HEK293 (cell line): ENCODE data around the gene PDXK.
A peak's percentile ranks its signal among the peaks of the same experiment; 100 is the strongest.

ENCODE experiments used
- CTCF ChIA-PET: fragments of 350-600 bp; formaldehyde crosslinking; extraction: SDS; loops from one replicate; lab custom pipeline; 2021; ENCODE audit warnings: antibody characterized with exemption; lab: Yijun Ruan, JAX
- POLR2A ChIA-PET: fragments of 300-600 bp; formaldehyde crosslinking; extraction: SDS; loops from one replicate; lab custom pipeline; 2020; ENCODE audit warnings: antibody characterized with exemption, inconsistent platforms; lab: Yijun Ruan, JAX
- H3K27ac ChIP-seq: fragments of 200-500 bp; sonication (Bioruptor generic); 2 replicates; pipeline ENCODE4 v1.5.1; 2014; ENCODE audit warnings: low read depth, low read length, control low read depth, inconsistent platforms; ENCODE audit errors: extremely low read depth
- H3K36me3 ChIP-seq, 2 experiments: fragments of 200-500 bp in 1 of 2; sonication (Bioruptor generic) in 1 of 2; 1 replicate in 1 of 2; 2 replicates in 1 of 2; pipeline ENCODE4 v1.5.1; 2014 to 2017; ENCODE audit warnings: inconsistent platforms in 2 of 2, low read length in 2 of 2; ENCODE audit not compliant: control insufficient read depth in 2 of 2, insufficient read depth in 1 of 2
- H3K4me1 ChIP-seq: fragments of 200-500 bp; sonication (Bioruptor generic); 2 replicates; pipeline ENCODE4 v1.5.1; 2014; ENCODE audit warnings: mild to moderate bottlenecking, low read length, inconsistent platforms; ENCODE audit not compliant: control insufficient read depth, insufficient read depth
- H3K4me3 ChIP-seq: 2 replicates; pipeline ENCODE4 v1.5.1; 2011; ENCODE audit warnings: low read depth, mild to moderate bottlenecking, control low read depth, low read length, moderate library complexity
- H3K9me3 ChIP-seq: fragments of 200-500 bp; sonication (Bioruptor generic); 2 replicates; pipeline ENCODE4 v1.5.1; 2014; ENCODE audit warnings: low read depth, low read length, inconsistent platforms; ENCODE audit not compliant: control insufficient read depth, insufficient read depth
- GLIS1 ChIP-seq: fragments of 450-650 bp; formaldehyde crosslinking; IDR thresholded peaks from 2 replicates; pipeline ENCODE4 v1.5.1; 2016; ENCODE audit warnings: missing biosample characterization, missing genetic modification characterization
- KLF17 ChIP-seq: fragments of 450-650 bp; formaldehyde crosslinking; IDR thresholded peaks from 2 replicates; pipeline ENCODE4 v1.5.1; 2016; ENCODE audit warnings: missing biosample characterization, missing genetic modification characterization
- PRDM4 ChIP-seq: fragments of 450-650 bp; formaldehyde crosslinking; IDR thresholded peaks from 2 replicates; pipeline ENCODE4 v1.5.1; 2017; ENCODE audit warnings: missing biosample characterization, missing genetic modification characterization
- SALL2 ChIP-seq: fragments of 450-650 bp; formaldehyde crosslinking; IDR thresholded peaks from 2 replicates; pipeline ENCODE4 v1.5.0; 2017; ENCODE audit warnings: missing biosample characterization, mild to moderate bottlenecking, missing genetic modification characterization, borderline replicate concordance
- SP2 ChIP-seq: fragments of 450-650 bp; formaldehyde crosslinking; IDR thresholded peaks from 2 replicates; pipeline ENCODE4 v1.5.1; 2016; ENCODE audit warnings: missing biosample characterization, missing genetic modification characterization
- SP3 ChIP-seq: fragments of 450-650 bp; formaldehyde crosslinking; IDR thresholded peaks from 2 replicates; pipeline ENCODE4 v1.5.1; 2016; ENCODE audit warnings: missing biosample characterization, missing genetic modification characterization
- YY2 ChIP-seq: fragments of 450-650 bp; formaldehyde crosslinking; IDR thresholded peaks from 2 replicates; pipeline ENCODE4 v1.5.1; 2016; ENCODE audit warnings: missing biosample characterization, missing genetic modification characterization
- ZBTB48 ChIP-seq: fragments of 450-650 bp; formaldehyde crosslinking; IDR thresholded peaks from 2 replicates; pipeline ENCODE4 v1.5.1; 2016; ENCODE audit warnings: missing biosample characterization, missing genetic modification characterization
- ZFHX2 ChIP-seq: fragments of 450-650 bp; formaldehyde crosslinking; conservative IDR thresholded peaks from 2 replicates; pipeline ENCODE4 v1.5.1; 2016; ENCODE audit warnings: missing biosample characterization, missing genetic modification characterization
- ZNF140 ChIP-seq: fragments of 450-650 bp; formaldehyde crosslinking; IDR thresholded peaks from 2 replicates; pipeline ENCODE4 v1.5.1; 2016; ENCODE audit warnings: missing biosample characterization, missing genetic modification characterization
- ZNF155 ChIP-seq: fragments of 450-650 bp; formaldehyde crosslinking; IDR thresholded peaks from 2 replicates; pipeline ENCODE4 v1.5.1; 2016; ENCODE audit warnings: missing biosample characterization, missing genetic modification characterization
- ZNF175 ChIP-seq: fragments of 450-650 bp; formaldehyde crosslinking; IDR thresholded peaks from 2 replicates; pipeline ENCODE4 v1.5.1; 2016; ENCODE audit warnings: missing biosample characterization, missing genetic modification characterization
- ZNF223 ChIP-seq: fragments of 450-650 bp; formaldehyde crosslinking; IDR thresholded peaks from 2 replicates; pipeline ENCODE4 v1.5.1; 2016; ENCODE audit warnings: missing biosample characterization, missing genetic modification characterization
- ZNF366 ChIP-seq: fragments of 450-650 bp; formaldehyde crosslinking; conservative IDR thresholded peaks from 2 replicates; pipeline ENCODE4 v1.5.1; 2016; ENCODE audit warnings: missing biosample characterization, missing genetic modification characterization
- ZNF600 ChIP-seq: fragments of 450-650 bp; formaldehyde crosslinking; IDR thresholded peaks from 2 replicates; pipeline ENCODE4 v1.5.1; 2016; ENCODE audit warnings: missing biosample characterization, missing genetic modification characterization
- ZNF701 ChIP-seq: fragments of 450-650 bp; formaldehyde crosslinking; IDR thresholded peaks from 2 replicates; pipeline ENCODE4 v1.5.1; 2016; ENCODE audit warnings: missing biosample characterization, missing genetic modification characterization
- ZNF707 ChIP-seq: fragments of 450-650 bp; formaldehyde crosslinking; IDR thresholded peaks from 2 replicates; pipeline ENCODE4 v1.5.1; 2016; ENCODE audit warnings: missing biosample characterization, missing genetic modification characterization
- ZNF791 ChIP-seq: fragments of 450-650 bp; formaldehyde crosslinking; IDR thresholded peaks from 2 replicates; pipeline ENCODE4 v1.5.1; 2016; ENCODE audit warnings: missing biosample characterization, missing genetic modification characterization
- ZSCAN16 ChIP-seq: fragments of 450-650 bp; formaldehyde crosslinking; IDR thresholded peaks from 2 replicates; pipeline ENCODE4 v1.5.1; 2016; ENCODE audit warnings: missing biosample characterization, missing genetic modification characterization
- ZSCAN5A ChIP-seq: fragments of 450-650 bp; formaldehyde crosslinking; IDR thresholded peaks from 2 replicates; pipeline ENCODE4 v1.5.1; 2016; ENCODE audit warnings: missing biosample characterization, missing genetic modification characterization
- TF ChIP-seq, protein P1 (sequence below): fragments of 450-650 bp; formaldehyde crosslinking; IDR thresholded peaks from 2 replicates; pipeline ENCODE4 v1.5.1; 2017; ENCODE audit warnings: missing biosample characterization, mild to moderate bottlenecking, missing genetic modification characterization, moderate library complexity
- TF ChIP-seq, protein P2 (sequence below): fragments of 450-650 bp; formaldehyde crosslinking; IDR thresholded peaks from 2 replicates; pipeline ENCODE4 v1.5.0; 2017; ENCODE audit warnings: missing biosample characterization, missing genetic modification characterization, borderline replicate concordance

The PDXK gene

DNA sequence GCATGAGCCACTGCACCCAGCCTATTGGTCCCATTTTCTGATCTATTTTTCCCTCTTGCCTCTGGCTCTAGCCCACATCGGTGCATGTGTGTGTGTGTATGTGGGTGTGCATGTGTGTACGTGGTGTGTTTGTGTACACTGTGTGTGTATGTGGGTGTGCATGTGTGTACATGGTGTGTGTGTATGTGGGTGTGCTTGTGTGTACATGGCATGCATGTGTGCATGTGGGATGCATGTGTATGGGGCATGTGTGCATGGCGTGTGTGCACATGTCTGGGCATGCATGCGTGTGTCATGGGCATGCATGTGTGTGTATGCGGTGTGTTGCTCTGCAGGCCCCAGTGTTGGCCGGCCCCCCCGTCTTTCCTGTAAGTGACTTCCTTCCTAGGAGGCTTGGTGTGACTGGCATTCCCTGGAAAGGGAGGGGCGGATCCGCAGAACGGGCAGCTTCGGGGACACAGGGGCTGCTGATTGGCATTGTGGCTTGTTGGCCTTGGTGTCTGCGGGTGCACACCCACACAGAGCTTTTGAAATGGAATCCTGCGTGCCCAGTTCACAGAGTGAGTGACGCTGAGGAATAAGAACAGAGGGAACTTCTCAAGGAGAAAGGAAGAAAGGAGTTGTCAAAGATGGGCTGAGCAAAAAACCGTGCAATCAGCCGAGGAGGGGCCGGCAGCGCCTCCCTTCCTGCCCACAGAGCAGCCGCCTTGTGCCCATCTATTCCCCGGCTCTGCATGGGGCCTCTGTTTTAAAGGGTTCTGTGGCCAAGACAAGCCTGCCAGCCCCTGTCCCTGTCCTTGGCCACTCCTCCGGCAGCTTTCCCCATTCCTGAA is 8.0 kb downstream of the PDXK start (continued):
- no peak for TF ChIP-seq ZNF140 (tag by site-specific recombination)
- 0 out of 2 replicates have a peak, but pooled peaks have one; percentile 17 for TF ChIP-seq ZNF366 (tag by site-specific recombination)
- TF ChIP-seq ZFHX2: peak; percentile 99
- TF ChIP-seq PRDM4 (tag by site-specific recombination): no peak
- no peak for TF ChIP-seq ZNF175 (tag by site-specific recombination)
- TF ChIP-seq SALL2: 0 out of 2 replicates have a peak, but pooled peaks have one; percentile 32
- TF ChIP-seq ZNF701: no peak
- TF ChIP-seq ZSCAN5A (tag by site-specific recombination): 0 out of 2 replicates have a peak, but pooled peaks have one; percentile 30
- 0 out of 2 replicates have a peak, but pooled peaks have one; percentile 29 for TF ChIP-seq ZNF707
- 0 out of 2 replicates have a peak, but pooled peaks have one; percentile 44 for TF ChIP-seq KLF17 (tag by site-specific recombination)

- POLR2A ChIA-PET: interaction anchor here (1.0 to 3.1 kb wide), 9 partner anchors 8 to 83 kb away, joined by 3 to 25 read pairs (median 6); partner anchors contain the start of genes HSF2BP, PDXK and RRP1B
- no peaks in the 10 kb centered on the region for H3K9me3 ChIP-seq
- CTCF ChIA-PET: interaction anchor here (0.5 to 2.1 kb wide), 5 partner anchors 11 to 31 kb away, joined by 3 to 12 read pairs (median 4); no protein-coding TSS in a partner anchor
- peaks cover 6% of the 10 kb centered on the region; the same call in 1 of the 2 replicates for H3K4me1 ChIP-seq
- peak overlapping the region; percentile 38; the same call in 1 of the 2 replicates for H3K27ac ChIP-seq
- H3K4me3 ChIP-seq: no peak overlapping the region
- peaks cover 0 to 21% of the 10 kb centered on the region in 2 experiments; a peak in 2 of 3 replicates for H3K36me3 ChIP-seq
- TF ChIP-seq ZNF791 (tag by site-specific recombination) (no peak), ZNF223 (tag by site-specific recombination) (no peak), ZBTB48 (tag by site-specific recombination) (peak; percentile 64; the same call in 1 of the 2 replicates), ZSCAN16 (tag by site-specific recombination) (no peak), ZNF600 (peak; percentile 58), KLF17 (tag by site-specific recombination) (peak; percentile 44; the same call in 1 of the 2 replicates), ZNF155 (tag by site-specific recombination) (no peak), GLIS1 (tag by site-specific recombination) (peak; percentile 20; the same call in 1 of the 2 replicates), YY2 (tag by site-specific recombination) (no peak), SP3 (0 out of 2 replicates have a peak, but pooled peaks have one; percentile 25), SP2 (0 out of 2 replicates have a peak, but pooled peaks have one; percentile 12)
- TF ChIP-seq, protein P1, sequence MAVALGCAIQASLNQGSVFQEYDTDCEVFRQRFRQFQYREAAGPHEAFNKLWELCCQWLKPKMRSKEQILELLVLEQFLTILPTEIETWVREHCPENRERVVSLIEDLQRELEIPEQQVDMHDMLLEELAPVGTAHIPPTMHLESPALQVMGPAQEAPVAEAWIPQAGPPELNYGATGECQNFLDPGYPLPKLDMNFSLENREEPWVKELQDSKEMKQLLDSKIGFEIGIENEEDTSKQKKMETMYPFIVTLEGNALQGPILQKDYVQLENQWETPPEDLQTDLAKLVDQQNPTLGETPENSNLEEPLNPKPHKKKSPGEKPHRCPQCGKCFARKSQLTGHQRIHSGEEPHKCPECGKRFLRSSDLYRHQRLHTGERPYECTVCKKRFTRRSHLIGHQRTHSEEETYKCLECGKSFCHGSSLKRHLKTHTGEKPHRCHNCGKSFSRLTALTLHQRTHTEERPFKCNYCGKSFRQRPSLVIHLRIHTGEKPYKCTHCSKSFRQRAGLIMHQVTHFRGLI (tag by site-specific recombination): no peak
- TF ChIP-seq, protein P2, sequence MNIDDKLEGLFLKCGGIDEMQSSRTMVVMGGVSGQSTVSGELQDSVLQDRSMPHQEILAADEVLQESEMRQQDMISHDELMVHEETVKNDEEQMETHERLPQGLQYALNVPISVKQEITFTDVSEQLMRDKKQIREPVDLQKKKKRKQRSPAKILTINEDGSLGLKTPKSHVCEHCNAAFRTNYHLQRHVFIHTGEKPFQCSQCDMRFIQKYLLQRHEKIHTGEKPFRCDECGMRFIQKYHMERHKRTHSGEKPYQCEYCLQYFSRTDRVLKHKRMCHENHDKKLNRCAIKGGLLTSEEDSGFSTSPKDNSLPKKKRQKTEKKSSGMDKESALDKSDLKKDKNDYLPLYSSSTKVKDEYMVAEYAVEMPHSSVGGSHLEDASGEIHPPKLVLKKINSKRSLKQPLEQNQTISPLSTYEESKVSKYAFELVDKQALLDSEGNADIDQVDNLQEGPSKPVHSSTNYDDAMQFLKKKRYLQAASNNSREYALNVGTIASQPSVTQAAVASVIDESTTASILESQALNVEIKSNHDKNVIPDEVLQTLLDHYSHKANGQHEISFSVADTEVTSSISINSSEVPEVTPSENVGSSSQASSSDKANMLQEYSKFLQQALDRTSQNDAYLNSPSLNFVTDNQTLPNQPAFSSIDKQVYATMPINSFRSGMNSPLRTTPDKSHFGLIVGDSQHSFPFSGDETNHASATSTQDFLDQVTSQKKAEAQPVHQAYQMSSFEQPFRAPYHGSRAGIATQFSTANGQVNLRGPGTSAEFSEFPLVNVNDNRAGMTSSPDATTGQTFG (tag by site-specific recombination): no peak
Measured at GRCh38 chr21:43727519-43728153, 8.7 kb downstream of the PDXK start.
